Measurements from ENCODE around the gene MYO1G.
A peak's percentile ranks its signal among the peaks of the same experiment; 100 is the strongest.

Gene MYO1G

DNA sequence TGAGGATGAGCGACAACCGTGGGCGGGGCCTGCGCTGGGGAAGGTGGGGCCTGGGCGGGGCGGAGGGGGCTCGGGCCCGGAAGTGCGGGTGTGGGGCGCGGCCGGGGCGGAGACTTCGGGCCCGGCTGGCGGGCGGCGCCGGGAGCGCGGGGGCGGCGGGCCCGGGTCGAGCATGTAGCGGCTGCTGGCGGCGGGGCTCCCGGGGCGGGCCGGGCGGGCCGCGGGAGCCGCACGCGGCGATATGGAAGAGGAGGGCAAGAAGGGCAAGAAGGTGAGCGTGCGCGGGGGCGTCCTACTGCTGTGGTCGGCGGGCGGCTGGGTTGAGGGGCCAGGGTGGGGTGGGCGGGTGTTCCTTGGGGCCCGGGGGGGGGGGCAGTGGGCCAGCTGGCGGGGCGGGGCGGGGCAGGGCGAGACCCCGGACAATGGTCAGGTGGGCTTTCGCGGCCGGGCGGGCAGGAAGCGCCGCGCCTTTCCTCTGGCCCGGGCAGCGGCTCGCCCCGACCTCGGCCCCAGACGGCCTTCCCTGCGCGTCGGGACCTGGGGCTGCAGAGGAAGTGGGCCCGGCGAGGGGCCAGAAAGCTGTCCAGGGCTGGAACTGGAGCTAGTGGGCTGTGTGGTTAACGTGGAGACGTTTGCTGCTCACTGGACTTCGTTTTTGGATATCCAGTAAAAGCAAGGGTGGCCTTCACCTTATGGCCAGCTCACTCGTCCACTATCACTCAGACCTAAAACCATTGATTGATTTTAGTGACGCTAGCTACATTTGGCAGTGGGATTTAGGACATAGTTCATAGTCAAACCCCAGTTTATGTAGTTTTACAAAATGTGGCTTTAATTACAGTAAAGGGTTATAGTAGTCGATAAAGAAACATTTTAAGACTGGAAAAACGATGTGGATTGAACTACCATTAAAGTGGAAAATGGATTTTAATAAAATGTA, 21.5 kb upstream of the MYO1G start, which contains the start of gene CCM2:
TSS of gene CCM2 (plus strand) at position 109 of the 940 bp plus-strand sequence. CDS start at position 242, 133 bp downstream.
- peak; percentile 25 for ATAC-seq
- TF ChIP-seq OSR1 (CRISPR knock-in tag; IDR thresholded peaks at IDR 0.05), result no peak
- no peak for TF ChIP-seq CREB5 (CRISPR knock-in tag; IDR thresholded peaks at IDR 0.05; ENCODE audit: low read depth)
- no peak for TF ChIP-seq BACH2 (CRISPR knock-in tag; IDR thresholded peaks at IDR 0.05; ENCODE audit: borderline replicate concordance)
- no peak for TF ChIP-seq ZNF70 (CRISPR knock-in tag; IDR thresholded peaks at IDR 0.05)
- TF ChIP-seq POU6F1 (CRISPR knock-in tag; IDR thresholded peaks at IDR 0.05; ENCODE audit: borderline replicate concordance, low read depth), result no peak

DNA sequence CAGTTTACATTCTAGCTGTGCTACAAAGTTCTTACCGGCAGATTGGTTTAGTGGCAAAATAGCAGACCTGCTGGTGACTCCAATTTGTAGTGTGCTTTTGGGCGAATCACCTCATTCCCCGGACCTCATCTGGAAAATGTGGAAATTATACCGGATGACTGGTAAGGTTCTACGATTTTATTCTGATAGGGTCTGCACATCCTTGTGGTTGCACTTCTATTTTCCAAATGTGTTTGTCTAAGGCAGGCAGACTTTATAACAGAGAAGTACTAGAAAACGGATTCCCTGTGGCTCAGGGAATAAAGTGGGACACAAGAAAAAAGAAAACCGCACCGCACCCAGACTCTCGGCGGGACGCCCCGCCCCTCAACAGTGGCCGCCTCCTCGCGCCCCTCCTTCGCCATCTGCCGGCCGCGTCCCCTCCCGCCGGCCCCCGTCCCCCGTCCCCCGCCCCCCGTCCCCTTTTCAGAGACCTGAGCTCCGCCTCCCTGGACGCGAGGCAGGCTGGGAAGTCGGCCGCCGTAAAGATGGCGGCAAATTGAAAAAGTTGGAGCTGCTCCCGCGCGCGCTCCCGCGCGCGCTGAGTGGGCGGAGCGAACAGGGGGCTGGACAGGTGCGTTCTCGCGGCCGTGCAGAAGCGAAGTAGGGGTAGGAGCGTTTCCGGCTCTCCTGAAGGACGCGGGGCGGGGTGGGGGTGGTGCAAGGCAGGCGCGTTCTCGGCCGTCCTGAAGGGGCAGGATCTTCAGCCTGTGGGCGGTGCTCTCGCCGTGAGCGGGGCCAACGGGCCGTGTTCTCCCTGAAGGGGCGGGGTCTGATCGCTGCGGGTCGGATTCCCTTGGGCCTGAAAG, 20.7 kb upstream of the MYO1G start:
- TF ChIP-seq GLIS3 (CRISPR knock-in tag; IDR thresholded peaks at IDR 0.05) (no peak), ZNF70 (CRISPR knock-in tag; IDR thresholded peaks at IDR 0.05) (no peak), POU6F1 (CRISPR knock-in tag; IDR thresholded peaks at IDR 0.05; ENCODE audit: borderline replicate concordance, low read depth) (no peak), BACH2 (CRISPR knock-in tag; IDR thresholded peaks at IDR 0.05; ENCODE audit: borderline replicate concordance) (no peak), CSRNP3 (CRISPR knock-in tag; IDR thresholded peaks at IDR 0.05) (no peak), OSR1 (CRISPR knock-in tag; IDR thresholded peaks at IDR 0.05) (no peak), TOX (CRISPR knock-in tag; IDR thresholded peaks at IDR 0.05; ENCODE audit: borderline replicate concordance) (no peak), TSHZ2 (CRISPR knock-in tag; IDR thresholded peaks at IDR 0.05) (no peak), ISL1 (CRISPR knock-in tag; IDR thresholded peaks at IDR 0.05) (no peak), ESRRG (CRISPR knock-in tag; IDR thresholded peaks at IDR 0.05) (no peak), PATZ1 (CRISPR knock-in tag; IDR thresholded peaks at IDR 0.05; ENCODE audit: borderline replicate concordance) (no peak), CSDC2 (CRISPR knock-in tag; IDR thresholded peaks at IDR 0.05) (no peak), ZFP3 (CRISPR knock-in tag; IDR thresholded peaks at IDR 0.05) (no peak), TCF4 (CRISPR knock-in tag; IDR thresholded peaks at IDR 0.05; ENCODE audit: borderline replicate concordance) (no peak), SNAI2 (CRISPR knock-in tag; IDR thresholded peaks at IDR 0.05) (no peak), ARNTL (CRISPR knock-in tag; IDR thresholded peaks at IDR 0.05; ENCODE audit: borderline replicate concordance, low read depth) (no peak), RARB (CRISPR knock-in tag; IDR thresholded peaks at IDR 0.05) (no peak), PPARA (CRISPR knock-in tag; IDR thresholded peaks at IDR 0.05; ENCODE audit: borderline replicate concordance) (no peak), ZNF8 (CRISPR knock-in tag; IDR thresholded peaks at IDR 0.05) (no peak), ZFP30 (CRISPR knock-in tag; IDR thresholded peaks at IDR 0.05) (no peak)
- peak; percentile 97 for ATAC-seq

Measured in SK-N-SH treated with all-trans-retinoic acid at 6 μM for 48 hours (cell line).